ENCODE data around the gene NT5C3B.

DNA sequence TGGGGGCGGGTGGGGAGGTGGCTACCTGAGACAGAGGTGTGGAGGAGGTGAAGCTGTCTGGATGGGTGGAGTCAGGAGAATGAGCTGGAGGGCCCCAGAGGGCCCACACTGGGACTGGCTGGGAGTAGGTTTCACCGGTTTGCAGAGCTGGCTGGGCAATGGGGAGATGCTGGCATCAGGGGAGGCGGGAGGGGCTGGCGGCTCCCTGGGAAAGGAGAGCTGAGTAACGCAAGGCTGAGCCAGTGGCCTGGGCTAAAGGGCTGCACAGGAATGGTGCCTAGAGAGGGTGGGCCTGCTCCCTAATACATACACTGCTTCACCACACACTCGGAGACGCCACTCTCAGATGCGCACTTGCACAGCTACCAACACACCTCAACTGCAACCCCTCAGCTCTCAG, 36.7 kb downstream of the NT5C3B start:
- TF ChIP-seq EZH2 (IDR thresholded peaks at IDR 0.05; ENCODE audit: borderline replicate concordance, low read depth, low read length, severe bottlenecking) (no peak), POLR2AphosphoS5 (IDR thresholded peaks at IDR 0.05; ENCODE audit: insufficient read depth, low read depth, low read length) (no peak), POLR2A (IDR thresholded peaks at IDR 0.05; ENCODE audit: low read depth, low read length) (no peak)
- TF ChIP-seq, protein P1, sequence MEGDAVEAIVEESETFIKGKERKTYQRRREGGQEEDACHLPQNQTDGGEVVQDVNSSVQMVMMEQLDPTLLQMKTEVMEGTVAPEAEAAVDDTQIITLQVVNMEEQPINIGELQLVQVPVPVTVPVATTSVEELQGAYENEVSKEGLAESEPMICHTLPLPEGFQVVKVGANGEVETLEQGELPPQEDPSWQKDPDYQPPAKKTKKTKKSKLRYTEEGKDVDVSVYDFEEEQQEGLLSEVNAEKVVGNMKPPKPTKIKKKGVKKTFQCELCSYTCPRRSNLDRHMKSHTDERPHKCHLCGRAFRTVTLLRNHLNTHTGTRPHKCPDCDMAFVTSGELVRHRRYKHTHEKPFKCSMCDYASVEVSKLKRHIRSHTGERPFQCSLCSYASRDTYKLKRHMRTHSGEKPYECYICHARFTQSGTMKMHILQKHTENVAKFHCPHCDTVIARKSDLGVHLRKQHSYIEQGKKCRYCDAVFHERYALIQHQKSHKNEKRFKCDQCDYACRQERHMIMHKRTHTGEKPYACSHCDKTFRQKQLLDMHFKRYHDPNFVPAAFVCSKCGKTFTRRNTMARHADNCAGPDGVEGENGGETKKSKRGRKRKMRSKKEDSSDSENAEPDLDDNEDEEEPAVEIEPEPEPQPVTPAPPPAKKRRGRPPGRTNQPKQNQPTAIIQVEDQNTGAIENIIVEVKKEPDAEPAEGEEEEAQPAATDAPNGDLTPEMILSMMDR (IDR thresholded peaks at IDR 0.05; ENCODE audit: extremely low read depth in 1 of 2, insufficient read depth in 1 of 2, low read depth in 1 of 2, low read length in 2 of 2): no peak

Measured in endothelial cell of umbilical vein (primary cell).